Activated T-cell treated with anti-CD3 and anti-CD28 coated beads for 4 hours (primary cell): ENCODE measurements around the gene CFHR5.
"Not testable (repeated sequence)": the region's sequence is repeated elsewhere in the genome, so short reads cannot be mapped to it uniquely, and the experiment has no call there.

Experiments
- DNase-seq: peaks from one replicate; pipeline ENCODE4 v3.0.0-alpha.2; 2020

Gene CFHR5

GRCh38 chr1:197024460-197024859 is 47.1 kb downstream of the CFHR5 start:
- no peak for DNase-seq

DNA sequence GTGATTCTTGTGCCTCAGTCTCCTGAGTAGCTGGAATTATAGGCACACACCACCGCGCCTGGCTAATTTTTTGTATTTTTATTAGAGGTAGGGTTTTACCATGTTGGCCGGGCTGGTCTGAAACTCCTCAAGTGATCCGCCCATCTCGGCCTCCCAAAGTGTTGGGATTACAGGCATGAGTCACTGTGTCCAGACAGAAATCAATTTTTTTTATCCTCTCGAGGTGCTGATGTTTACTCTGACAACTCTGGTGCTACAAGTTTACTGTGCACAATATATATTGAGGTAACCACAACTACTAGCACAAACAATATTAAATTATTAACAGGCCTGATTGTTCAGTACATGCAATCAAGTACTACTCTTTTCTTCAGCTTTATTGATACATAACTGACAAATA is 50.0 kb downstream of the CFHR5 start:
- DNase-seq = no peak

DNA sequence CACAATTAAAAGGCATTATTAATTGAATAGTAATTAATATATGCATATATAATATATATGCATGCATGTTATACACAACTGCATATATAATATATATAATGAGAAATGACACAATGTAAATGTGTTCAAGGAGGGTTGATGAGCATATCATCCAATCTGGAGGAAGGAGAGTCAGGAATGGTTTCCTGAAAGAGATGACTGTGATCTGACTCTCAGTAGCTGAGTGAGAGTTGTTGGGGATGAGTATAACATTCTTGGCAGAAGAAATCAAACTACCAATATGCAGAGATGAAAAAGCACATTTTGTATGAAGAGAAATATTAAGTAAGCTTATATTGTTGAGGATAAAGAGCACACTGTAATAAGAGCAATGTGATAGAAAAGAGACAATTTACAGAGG is 52.4 kb downstream of the CFHR5 start:
- no peak for DNase-seq

GRCh38 chr1:197034631-197035339 is 57.4 kb downstream of the CFHR5 start:
- DNase-seq = not testable (repeated sequence)

- no peak for DNase-seq
Measured at GRCh38 chr1:197036861-197037260, 59.5 kb downstream of the CFHR5 start.

DNA sequence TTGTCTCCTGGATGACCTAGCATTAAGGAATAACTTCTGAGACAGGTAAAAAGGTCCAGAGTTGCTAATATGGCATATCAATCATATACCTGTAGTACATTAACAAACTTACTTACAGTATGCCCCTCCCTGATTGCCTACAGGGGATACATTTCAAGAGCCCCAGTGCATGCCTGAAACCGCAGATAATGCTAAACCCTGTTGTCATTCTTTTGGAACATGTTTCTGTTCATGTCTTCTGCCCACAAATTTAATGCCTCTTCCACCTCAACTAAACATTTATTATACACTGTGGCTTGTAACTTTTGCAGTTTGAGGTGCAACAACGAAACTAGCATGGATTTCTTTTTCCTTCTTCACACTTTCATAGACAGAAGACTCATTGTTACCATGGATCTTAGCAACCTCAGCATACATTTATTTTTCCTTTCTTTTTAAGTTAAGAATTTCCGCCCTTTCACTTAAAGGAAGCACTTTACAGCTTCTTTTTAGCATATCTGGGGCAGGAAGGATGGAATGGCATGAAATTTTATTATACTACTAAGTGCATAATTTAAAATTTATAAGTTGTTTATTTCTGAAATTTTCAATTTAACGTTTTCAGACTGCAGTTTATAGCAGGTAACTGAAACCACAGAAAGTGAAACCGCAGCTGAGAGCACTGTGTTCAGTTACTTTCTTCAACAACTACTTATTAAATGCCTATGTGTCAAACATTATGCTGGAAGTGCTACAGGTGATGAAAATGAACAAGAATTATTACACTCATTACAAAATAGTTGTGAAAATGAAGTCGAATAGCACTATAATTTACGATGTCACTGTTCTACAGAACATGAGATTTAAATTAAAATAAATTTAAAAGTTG is 64.4 kb downstream of the CFHR5 start:
- no peak for DNase-seq

DNA sequence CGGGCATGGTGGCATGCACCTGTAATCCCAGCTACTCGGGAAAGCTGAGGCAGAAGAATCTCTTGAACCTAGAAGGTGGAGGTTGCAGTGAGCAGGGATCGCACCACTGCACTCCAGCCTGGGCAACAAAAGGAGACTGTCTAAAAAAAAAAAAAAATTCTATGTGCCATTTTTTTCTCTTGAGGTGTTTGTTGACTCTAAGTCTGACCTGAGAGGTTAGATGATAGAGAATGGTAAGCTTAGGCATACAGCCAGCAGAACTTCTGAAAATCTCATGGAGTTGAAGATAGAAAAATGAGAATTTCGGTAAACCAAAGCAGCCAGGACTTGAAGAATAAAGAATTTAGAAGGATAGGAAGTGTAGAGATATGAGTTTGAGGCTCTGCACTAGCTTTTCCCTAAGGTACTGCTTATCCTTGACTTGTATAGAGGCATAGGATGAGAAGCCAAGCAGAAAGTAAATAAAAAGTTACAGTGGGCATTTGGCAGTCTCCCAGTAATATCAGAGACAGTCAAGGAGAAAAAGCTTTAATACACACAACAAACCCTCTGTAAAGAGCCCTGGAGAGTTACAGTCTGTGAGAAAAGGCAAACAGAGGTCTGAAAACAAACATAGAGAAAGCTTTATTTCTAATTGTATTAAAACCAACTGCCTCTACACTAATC is 65.5 kb downstream of the CFHR5 start:
- no peak for DNase-seq

DNA sequence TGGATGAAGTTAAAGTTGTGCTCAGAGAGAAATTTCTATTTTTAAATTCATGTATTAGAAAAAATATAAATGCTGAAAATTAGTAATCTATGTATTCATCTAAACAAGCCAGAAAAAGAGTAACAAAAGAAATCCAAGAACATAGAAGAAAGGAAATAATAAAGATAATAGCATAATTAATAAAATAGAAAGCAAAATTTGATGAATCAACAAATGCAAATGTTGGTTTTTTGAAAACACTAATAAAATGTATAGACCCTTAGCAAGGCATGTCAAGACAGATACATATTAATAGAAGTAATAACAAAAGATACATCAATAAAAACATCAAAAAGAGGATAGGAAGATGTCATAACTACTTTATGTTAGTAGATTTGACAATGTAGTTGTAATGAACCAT is 71.7 kb downstream of the CFHR5 start:
- DNase-seq = no peak
